NCI-H526 (cell line): ENCODE data around the gene NLK.
A peak's percentile ranks its signal among the peaks of the same experiment; 100 is the strongest.
"Not testable (repeated sequence)": the region's sequence is repeated elsewhere in the genome, so short reads cannot be mapped to it uniquely, and the experiment has no call there.

ENCODE experiments used
- DNase-seq, 2 experiments: peaks; one replicate each; lab custom pipeline; 2025; lab: John Stamatoyannopoulos, UW

NLK gene

GRCh38 chr17:28194382-28194781 is 151.9 kb downstream of the NLK start:
- DNase-seq, result no peak

GRCh38 chr17:28196636-28197035 is 154.2 kb downstream of the NLK start:
- DNase-seq, result no peak

- DNase-seq, result no peak
Measured at GRCh38 chr17:28199115-28199514, 156.6 kb downstream of the NLK start.

- DNase-seq, result no peak
Measured at GRCh38 chr17:28199728-28200127, 157.3 kb downstream of the NLK start.

- DNase-seq, result no peak
Measured at GRCh38 chr17:28201315-28201714, 158.8 kb downstream of the NLK start.

GRCh38 chr17:28204244-28204643 is 161.8 kb downstream of the NLK start:
- DNase-seq, result no peak

GRCh38 chr17:28204751-28205150 is 162.3 kb downstream of the NLK start:
- DNase-seq, result no peak

- no peak for DNase-seq
Measured at GRCh38 chr17:28206292-28206691, 163.8 kb downstream of the NLK start.

- no peak for DNase-seq
Measured at GRCh38 chr17:28211811-28212210, 169.3 kb downstream of the NLK start.

- DNase-seq, result not testable (repeated sequence)
Measured at GRCh38 chr17:28213578-28213977, 171.1 kb downstream of the NLK start.

GRCh38 chr17:28216052-28216451 is 173.6 kb downstream of the NLK start:
- DNase-seq, result no peak

GRCh38 chr17:28216528-28216927 is 174.1 kb downstream of the NLK start:
- DNase-seq, result no peak

GRCh38 chr17:28219771-28220170 is 177.3 kb downstream of the NLK start:
- DNase-seq, result no peak

- no peak for DNase-seq
Measured at GRCh38 chr17:28221751-28222414, 179.4 kb downstream of the NLK start.

GRCh38 chr17:28225271-28225670 is 182.8 kb downstream of the NLK start:
- DNase-seq, result no peak

GRCh38 chr17:28225867-28226266 is 183.4 kb downstream of the NLK start:
- no peak for DNase-seq

- DNase-seq, result no peak
Measured at GRCh38 chr17:28226563-28227315, 184.3 kb downstream of the NLK start.

- DNase-seq, result peak; percentile 91 to 98
Measured at GRCh38 chr17:28227316-28228108, 185.0 kb downstream of the NLK start.

- DNase-seq, result peak in 1 of 2 experiments; percentile 66
Measured at GRCh38 chr17:28228109-28228840, 185.8 kb downstream of the NLK start.

- no peak for DNase-seq
Measured at GRCh38 chr17:28228986-28229729, 186.7 kb downstream of the NLK start.

GRCh38 chr17:28230011-28230410 is 187.5 kb downstream of the NLK start:
- DNase-seq, result no peak
